ENCODE measurements around the gene FAS.
"Not testable (repeated sequence)": the region's sequence is repeated elsewhere in the genome, so short reads cannot be mapped to it uniquely, and the experiment has no call there.

Gene FAS

GRCh38 chr10:89021526-89021925 is 30.9 kb downstream of the FAS start:
- DNase-seq; H3K4me3 Mint-ChIP-seq; ATAC-seq (replicated peaks); H3K27me3 Mint-ChIP-seq; H3K9me3 Mint-ChIP-seq; H3K27ac Mint-ChIP-seq; H3K4me1 Mint-ChIP-seq: not testable (repeated sequence)
- H3K36me3 Mint-ChIP-seq, result peaks cover 21 to 36% of the 10 kb centered on the region in 2 donors

- no peak for ATAC-seq (replicated peaks)
- Mint-ChIP-seq H3K4me3 (no peak overlapping the region), H3K27me3 (no peaks in the 10 kb centered on the region), H3K9me3 (peaks cover 0 to 5% of the 10 kb centered on the region in 2 donors), H3K36me3 (peaks cover 17 to 31% of the 10 kb centered on the region in 2 donors), H3K4me1 (no peaks in the 10 kb centered on the region), H3K27ac (no peak overlapping the region)
- no peak for DNase-seq
Measured at GRCh38 chr10:89022734-89023133, 32.1 kb downstream of the FAS start.

- H3K36me3 Mint-ChIP-seq, result peaks cover 5 to 14% of the 10 kb centered on the region in 2 donors
- H3K27ac Mint-ChIP-seq, result no peak overlapping the region
- H3K27me3 Mint-ChIP-seq, result no peaks in the 10 kb centered on the region
- H3K9me3 Mint-ChIP-seq, result peaks cover 0 to 3% of the 10 kb centered on the region in 2 donors
- H3K4me3 Mint-ChIP-seq, result no peak overlapping the region
- ATAC-seq (replicated peaks) (no peak), DNase-seq (no peak)
- H3K4me1 Mint-ChIP-seq, result peaks cover 2 to 8% of the 10 kb centered on the region in 2 donors
Measured at GRCh38 chr10:89025453-89025852, 34.9 kb downstream of the FAS start.

- Mint-ChIP-seq H3K4me3 (no peak overlapping the region), H3K4me1 (peaks cover 20 to 34% of the 10 kb centered on the region in 2 donors), H3K27ac (no peak overlapping the region), H3K27me3 (no peaks in the 10 kb centered on the region), H3K9me3 (no peaks in the 10 kb centered on the region), H3K36me3 (peaks cover 0 to 3% of the 10 kb centered on the region in 2 donors)
- DNase-seq (no peak), ATAC-seq (replicated peaks) (no peak)
Measured at GRCh38 chr10:89029181-89029580, 38.6 kb downstream of the FAS start.

- Mint-ChIP-seq H3K9me3 (no peaks in the 10 kb centered on the region), H3K4me3 (no peak overlapping the region), H3K27me3 (no peaks in the 10 kb centered on the region), H3K4me1 (peaks cover 20 to 34% of the 10 kb centered on the region in 2 donors), H3K36me3 (no peaks in the 10 kb centered on the region), H3K27ac (no peak overlapping the region)
- DNase-seq (peak; percentile 53), ATAC-seq (replicated peaks) (peak; percentile 47 to 57)
Measured at GRCh38 chr10:89029785-89030437, 39.3 kb downstream of the FAS start.

GRCh38 chr10:89030791-89031190 is 40.2 kb downstream of the FAS start:
- H3K4me1 Mint-ChIP-seq, result peaks cover 20 to 34% of the 10 kb centered on the region in 2 donors
- ATAC-seq (replicated peaks), result no peak
- no peak overlapping the region for H3K27ac Mint-ChIP-seq
- H3K36me3 Mint-ChIP-seq, result no peaks in the 10 kb centered on the region
- no peak overlapping the region for H3K4me3 Mint-ChIP-seq
- H3K9me3 Mint-ChIP-seq, result no peaks in the 10 kb centered on the region
- DNase-seq, result no peak
- no peaks in the 10 kb centered on the region for H3K27me3 Mint-ChIP-seq

- peaks cover 20 to 40% of the 10 kb centered on the region in 2 donors for H3K4me1 Mint-ChIP-seq
- peak overlapping the region; percentile 22 to 71 for H3K4me3 Mint-ChIP-seq
- no peaks in the 10 kb centered on the region for H3K9me3 Mint-ChIP-seq
- H3K27ac Mint-ChIP-seq, result no peak overlapping the region
- ATAC-seq (replicated peaks) (peak; percentile 95), DNase-seq (peak; percentile 31)
- no peaks in the 10 kb centered on the region for H3K27me3 Mint-ChIP-seq
- H3K36me3 Mint-ChIP-seq, result no peaks in the 10 kb centered on the region
Measured at GRCh38 chr10:89032141-89032891, 41.7 kb downstream of the FAS start.

- Mint-ChIP-seq H3K27ac (no peak overlapping the region), H3K36me3 (peaks cover 0 to 1% of the 10 kb centered on the region in 2 donors), H3K4me3 (no peak overlapping the region), H3K4me1 (peaks cover 18 to 36% of the 10 kb centered on the region in 2 donors), H3K9me3 (no peaks in the 10 kb centered on the region), H3K27me3 (peaks cover 0 to 7% of the 10 kb centered on the region in 2 donors)
- ATAC-seq (replicated peaks) (no peak), DNase-seq (no peak)
Measured at GRCh38 chr10:89035461-89035860, 44.9 kb downstream of the FAS start.

GRCh38 chr10:89037096-89037495 is 46.5 kb downstream of the FAS start:
- peaks cover 1 to 7% of the 10 kb centered on the region in 2 donors for H3K36me3 Mint-ChIP-seq

GRCh38 chr10:89042562-89042961 is 52.0 kb downstream of the FAS start:
- Mint-ChIP-seq H3K36me3 (peaks cover 1 to 10% of the 10 kb centered on the region in 2 donors), H3K27me3 (peaks cover 4 to 7% of the 10 kb centered on the region in 2 donors), H3K4me1 (peaks cover 0 to 2% of the 10 kb centered on the region in 2 donors), H3K4me3 (no peak overlapping the region), H3K27ac (no peak overlapping the region), H3K9me3 (no peaks in the 10 kb centered on the region)
- DNase-seq (no peak), ATAC-seq (replicated peaks) (no peak)

More at GRCh38 chr10:89037096-89037495, 46.5 kb downstream of the FAS start:
- Mint-ChIP-seq H3K27ac (no peak overlapping the region), H3K27me3 (peaks cover 0 to 7% of the 10 kb centered on the region in 2 donors), H3K9me3 (no peaks in the 10 kb centered on the region), H3K4me3 (no peak overlapping the region), H3K4me1 (peaks cover 7 to 20% of the 10 kb centered on the region in 2 donors)
- ATAC-seq (replicated peaks) (no peak), DNase-seq (no peak)

- H3K27ac Mint-ChIP-seq, result no peak overlapping the region
- DNase-seq (no peak), ATAC-seq (replicated peaks) (no peak)
- H3K36me3 Mint-ChIP-seq, result peaks cover 1 to 10% of the 10 kb centered on the region in 2 donors
- H3K27me3 Mint-ChIP-seq, result peaks cover 4 to 7% of the 10 kb centered on the region in 2 donors
- H3K4me1 Mint-ChIP-seq, result no peaks in the 10 kb centered on the region
- H3K4me3 Mint-ChIP-seq, result no peak overlapping the region
- no peaks in the 10 kb centered on the region for H3K9me3 Mint-ChIP-seq
Measured at GRCh38 chr10:89043052-89043451, 52.5 kb downstream of the FAS start.

GRCh38 chr10:89047397-89047796 is 56.8 kb downstream of the FAS start:
- Mint-ChIP-seq H3K4me3 (no peak overlapping the region), H3K9me3 (no peaks in the 10 kb centered on the region), H3K27me3 (peaks cover 0 to 1% of the 10 kb centered on the region in 2 donors), H3K4me1 (no peaks in the 10 kb centered on the region), H3K27ac (no peak overlapping the region), H3K36me3 (peaks cover 0 to 1% of the 10 kb centered on the region in 2 donors)
- no peak for DNase-seq
- no peak for ATAC-seq (replicated peaks)

GRCh38 chr10:89051593-89051992 is 61.0 kb downstream of the FAS start:
- DNase-seq, result no peak
- Mint-ChIP-seq H3K4me1 (no peaks in the 10 kb centered on the region), H3K36me3 (no peaks in the 10 kb centered on the region), H3K4me3 (no peak overlapping the region), H3K9me3 (no peaks in the 10 kb centered on the region), H3K27me3 (no peaks in the 10 kb centered on the region), H3K27ac (no peak overlapping the region)
- ATAC-seq (replicated peaks), result no peak

- Mint-ChIP-seq H3K4me3 (no peak overlapping the region), H3K27me3 (no peaks in the 10 kb centered on the region), H3K9me3 (no peaks in the 10 kb centered on the region), H3K4me1 (no peaks in the 10 kb centered on the region), H3K36me3 (no peaks in the 10 kb centered on the region), H3K27ac (no peak overlapping the region)
- ATAC-seq (replicated peaks) (no peak), DNase-seq (no peak)
Measured at GRCh38 chr10:89053555-89053954, 63.0 kb downstream of the FAS start.

- Mint-ChIP-seq H3K4me1 (no peaks in the 10 kb centered on the region), H3K27ac (no peak overlapping the region), H3K36me3 (no peaks in the 10 kb centered on the region), H3K27me3 (no peaks in the 10 kb centered on the region), H3K9me3 (no peaks in the 10 kb centered on the region), H3K4me3 (no peak overlapping the region)
- DNase-seq (no peak), ATAC-seq (replicated peaks) (no peak)
Measured at GRCh38 chr10:89055159-89055558, 64.6 kb downstream of the FAS start.

Data from stimulated activated naive B cell treated with anti-CD40 and anti-IgM and Interleukin-4, amounts not matched to agents 10 μg/mL and 1 μg/mL and 100 μg/mL, for 72 hours (primary cell).